ENCODE measurements around the gene P2RY11.

DNA sequence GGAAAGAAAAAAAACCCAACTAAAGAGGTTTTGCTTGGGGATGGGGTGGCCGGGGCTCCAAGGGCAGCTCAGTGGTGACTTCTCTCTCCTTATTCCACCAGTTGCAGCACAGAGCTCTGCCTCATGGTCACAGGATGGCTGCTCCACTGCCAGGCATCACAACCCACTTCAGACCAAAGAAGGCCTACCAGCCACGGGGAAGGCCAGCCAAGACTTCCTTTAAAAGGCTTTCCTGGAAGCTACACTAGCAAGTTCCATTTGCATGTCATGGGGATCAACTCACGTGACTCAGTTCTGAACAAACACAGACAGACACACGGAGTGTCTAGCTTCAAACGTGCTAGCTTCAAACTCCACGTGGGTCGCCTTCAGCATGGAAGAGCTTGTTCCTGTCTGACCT lies 21.4 kb downstream of the P2RY11 start:
- TF ChIP-seq, protein P1, sequence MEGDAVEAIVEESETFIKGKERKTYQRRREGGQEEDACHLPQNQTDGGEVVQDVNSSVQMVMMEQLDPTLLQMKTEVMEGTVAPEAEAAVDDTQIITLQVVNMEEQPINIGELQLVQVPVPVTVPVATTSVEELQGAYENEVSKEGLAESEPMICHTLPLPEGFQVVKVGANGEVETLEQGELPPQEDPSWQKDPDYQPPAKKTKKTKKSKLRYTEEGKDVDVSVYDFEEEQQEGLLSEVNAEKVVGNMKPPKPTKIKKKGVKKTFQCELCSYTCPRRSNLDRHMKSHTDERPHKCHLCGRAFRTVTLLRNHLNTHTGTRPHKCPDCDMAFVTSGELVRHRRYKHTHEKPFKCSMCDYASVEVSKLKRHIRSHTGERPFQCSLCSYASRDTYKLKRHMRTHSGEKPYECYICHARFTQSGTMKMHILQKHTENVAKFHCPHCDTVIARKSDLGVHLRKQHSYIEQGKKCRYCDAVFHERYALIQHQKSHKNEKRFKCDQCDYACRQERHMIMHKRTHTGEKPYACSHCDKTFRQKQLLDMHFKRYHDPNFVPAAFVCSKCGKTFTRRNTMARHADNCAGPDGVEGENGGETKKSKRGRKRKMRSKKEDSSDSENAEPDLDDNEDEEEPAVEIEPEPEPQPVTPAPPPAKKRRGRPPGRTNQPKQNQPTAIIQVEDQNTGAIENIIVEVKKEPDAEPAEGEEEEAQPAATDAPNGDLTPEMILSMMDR (IDR thresholded peaks at IDR 0.05; ENCODE audit: poor library complexity) = no peak
- no peak for TF ChIP-seq EZH2phosphoT487 (IDR thresholded peaks at IDR 0.05; ENCODE audit: low read depth, severe bottlenecking, unreplicated experiment)
- TF ChIP-seq EZH2 (IDR thresholded peaks at IDR 0.05; ENCODE audit: borderline replicate concordance) = no peak
